ENCODE measurements around the gene POMP.

The POMP gene
- 35.7 to 178 (median 38.8) reads per million in 3 experiments for total RNA-seq

- DNase-seq: peak; percentile 90
Measured at GRCh38 chr13:28658796-28659620, at the start of gene POMP. POMP (plus strand) TSS chr13:28659130; CDS start chr13:28659185, 55 bp downstream.

GRCh38 chr13:28609381-28609780 lies 49.5 kb upstream of the POMP start:
- DNase-seq: no peak

GRCh38 chr13:28609926-28610325 lies 49.0 kb upstream of the POMP start:
- no peak for DNase-seq

- DNase-seq: no peak
Measured at GRCh38 chr13:28610996-28611395, 47.9 kb upstream of the POMP start.

GRCh38 chr13:28611654-28612131 lies 47.2 kb upstream of the POMP start:
- peak; percentile 49 for DNase-seq

- no peak for DNase-seq
Measured at GRCh38 chr13:28613562-28613961, 45.4 kb upstream of the POMP start.

- no peak for DNase-seq
Measured at GRCh38 chr13:28615916-28616446, 42.9 kb upstream of the POMP start.

GRCh38 chr13:28618230-28618994 lies 40.5 kb upstream of the POMP start:
- DNase-seq: no peak

- no peak for DNase-seq
Measured at GRCh38 chr13:28620011-28620830, 38.7 kb upstream of the POMP start.

- DNase-seq: no peak
Measured at GRCh38 chr13:28621449-28621848, 37.5 kb upstream of the POMP start.

- no peak for DNase-seq
Measured at GRCh38 chr13:28622286-28622685, 36.6 kb upstream of the POMP start.

GRCh38 chr13:28623782-28624706 lies 34.9 kb upstream of the POMP start:
- DNase-seq: no peak

GRCh38 chr13:28624707-28625432 lies 34.1 kb upstream of the POMP start:
- no peak for DNase-seq

- DNase-seq: no peak
Measured at GRCh38 chr13:28626266-28626665, 32.7 kb upstream of the POMP start.

GRCh38 chr13:28628241-28628640 lies 30.7 kb upstream of the POMP start:
- no peak for DNase-seq

GRCh38 chr13:28630869-28631268 lies 28.1 kb upstream of the POMP start:
- no peak for DNase-seq

GRCh38 chr13:28631801-28632200 lies 27.1 kb upstream of the POMP start:
- DNase-seq: no peak

- no peak for DNase-seq
Measured at GRCh38 chr13:28636069-28636468, 22.9 kb upstream of the POMP start.

GRCh38 chr13:28636677-28637317 lies 22.1 kb upstream of the POMP start:
- DNase-seq: peak; percentile 62

GRCh38 chr13:28637714-28638355 lies 21.1 kb upstream of the POMP start:
- DNase-seq: no peak

Measured in central memory CD4-positive, alpha-beta T cell (primary cell).